NCI-H2227 (cell line): ENCODE measurements around the gene ZNF618.

Experiments used
- DNase-seq: peaks from one replicate; lab custom pipeline; 2025; ENCODE audit not compliant: unreplicated experiment; lab: John Stamatoyannopoulos, UW

ZNF618 gene

DNA sequence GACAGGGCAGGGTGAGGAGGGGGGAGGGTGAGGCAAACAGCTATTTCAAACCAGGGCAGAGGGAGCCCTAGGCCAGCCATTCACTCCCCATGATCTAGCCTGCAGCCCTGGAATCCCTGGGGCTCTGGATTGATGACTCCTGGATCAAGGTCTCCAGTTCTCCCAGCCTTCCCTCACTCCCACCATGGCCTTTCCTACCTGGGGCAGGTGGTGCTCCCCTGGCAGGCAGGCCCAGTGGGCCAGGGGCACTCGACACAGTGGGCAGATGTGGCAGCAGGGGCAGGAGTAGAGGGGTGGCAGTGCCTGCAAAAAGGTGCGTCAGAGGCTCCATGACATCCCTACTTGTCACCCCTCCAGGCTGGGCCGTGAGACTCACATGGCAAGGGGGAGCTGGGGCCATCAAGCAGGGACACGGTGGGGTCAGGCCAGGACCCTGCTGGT, 216.9 kb downstream of the ZNF618 start:
- no peak for DNase-seq

DNA sequence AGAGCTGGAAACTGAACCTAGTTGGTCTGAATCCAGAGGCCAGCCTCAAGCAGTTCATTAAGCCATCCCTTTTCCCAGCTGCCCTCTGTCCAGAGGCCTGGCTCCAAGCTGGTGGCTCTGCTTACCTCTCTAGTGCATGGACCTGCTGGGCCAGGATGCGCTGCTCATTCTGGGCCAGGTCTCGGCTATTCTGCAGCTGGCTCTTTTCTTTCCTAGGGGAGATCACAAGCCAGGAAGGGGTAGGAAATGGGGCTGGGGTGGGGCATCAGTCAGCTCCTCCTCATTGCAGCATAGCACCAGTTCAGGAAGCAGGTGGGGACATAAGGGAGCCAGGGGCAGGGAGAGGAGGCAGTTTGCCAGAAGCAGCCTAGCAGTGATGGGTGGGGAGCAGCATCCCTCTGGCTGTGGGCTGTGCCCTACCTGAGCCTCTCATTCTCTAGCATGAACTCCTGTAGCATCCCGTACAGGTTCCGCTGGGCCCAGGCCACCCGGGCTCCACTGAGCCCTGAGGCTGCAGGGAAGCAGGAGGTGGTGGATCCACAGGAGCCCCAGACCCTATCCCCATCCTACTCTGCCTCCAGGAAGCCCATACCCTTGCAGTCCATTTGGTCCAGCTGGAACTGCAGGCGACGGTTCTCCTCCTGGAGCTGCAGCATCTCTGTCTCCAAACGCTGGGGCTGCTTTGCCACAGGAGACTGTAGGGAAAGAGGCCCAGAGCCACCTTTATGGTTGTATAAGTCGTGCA, 217.8 kb downstream of the ZNF618 start:
- DNase-seq = no peak

DNA sequence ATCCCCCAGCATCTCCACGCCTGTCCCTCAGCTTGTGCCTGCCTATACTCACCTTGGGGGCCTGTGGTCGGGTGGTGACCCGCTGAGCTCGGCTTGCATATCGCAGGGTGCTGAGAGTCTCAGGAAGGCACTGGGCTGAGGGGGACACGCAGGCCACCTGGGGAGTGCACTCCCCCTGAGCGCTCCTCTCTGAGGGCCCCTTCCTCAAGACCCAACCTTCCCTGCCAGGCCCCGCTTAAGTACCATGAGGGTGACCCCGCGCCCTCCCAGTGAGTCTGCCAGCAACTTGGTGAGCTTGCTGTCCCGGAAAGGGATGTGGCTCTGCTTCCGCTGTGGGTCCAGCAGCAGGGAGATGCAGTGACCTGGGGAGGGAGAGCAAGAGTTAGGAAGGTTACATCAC, 218.9 kb downstream of the ZNF618 start:
- DNase-seq = no peak

DNA sequence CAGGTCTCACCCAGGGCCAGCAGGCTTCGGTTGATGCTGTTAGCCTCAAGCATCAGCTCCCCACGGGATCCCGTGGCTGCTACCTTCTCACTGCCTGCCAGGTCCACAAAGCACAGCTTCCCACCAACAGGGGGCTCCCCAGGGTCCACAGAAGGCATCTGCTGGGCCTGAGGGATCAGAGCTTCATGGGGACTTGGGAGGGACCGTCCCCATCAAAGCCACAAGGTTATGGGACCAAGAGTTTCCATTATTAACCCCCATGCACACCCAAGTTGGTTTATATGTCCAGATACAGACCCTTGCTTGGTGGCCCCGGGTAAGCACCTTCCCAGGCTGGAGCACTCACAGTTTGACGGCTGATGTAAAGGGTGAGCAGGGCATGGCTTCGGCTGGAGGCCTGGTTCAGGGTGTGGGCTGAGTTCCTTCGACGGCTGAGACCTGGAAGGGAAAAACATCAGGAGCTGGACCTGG, 220.0 kb downstream of the ZNF618 start:
- no peak for DNase-seq

DNA sequence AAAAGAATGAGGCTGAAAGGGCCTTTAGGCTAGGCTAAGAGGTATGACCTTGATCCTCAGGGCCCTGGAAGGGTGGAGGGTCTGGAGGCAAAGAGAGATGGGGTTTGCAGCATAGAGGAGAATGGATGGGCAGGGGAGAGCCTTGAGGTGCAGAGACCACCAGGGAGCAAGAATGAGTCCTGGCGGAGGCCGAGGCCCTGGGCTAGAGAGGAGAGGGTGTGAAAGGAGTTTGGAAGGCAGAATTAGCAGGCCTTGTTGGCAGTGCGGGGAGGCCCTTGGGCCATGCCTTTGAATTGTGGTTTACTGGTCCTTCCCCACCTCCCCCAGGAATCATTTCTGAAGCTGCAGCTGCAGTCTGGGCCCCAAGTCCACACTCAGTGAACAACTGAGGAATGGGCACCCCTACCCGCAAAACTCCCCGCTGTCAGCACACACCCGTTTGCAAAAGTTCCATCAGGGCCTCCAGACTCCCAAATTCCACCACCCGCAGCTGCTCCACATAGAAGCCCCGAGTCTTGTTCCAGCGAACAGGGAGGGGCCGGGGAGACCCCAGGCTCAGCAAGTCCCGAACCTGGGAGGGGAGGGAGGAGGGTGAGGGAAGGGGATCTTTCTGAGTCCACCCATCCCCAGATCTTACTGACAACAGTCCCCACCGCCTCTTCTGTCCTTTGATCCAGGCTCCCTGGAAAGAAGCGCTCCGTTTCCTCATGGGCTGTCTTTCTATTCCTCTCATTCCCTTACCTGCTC, 220.9 kb downstream of the ZNF618 start:
- DNase-seq = no peak

DNA sequence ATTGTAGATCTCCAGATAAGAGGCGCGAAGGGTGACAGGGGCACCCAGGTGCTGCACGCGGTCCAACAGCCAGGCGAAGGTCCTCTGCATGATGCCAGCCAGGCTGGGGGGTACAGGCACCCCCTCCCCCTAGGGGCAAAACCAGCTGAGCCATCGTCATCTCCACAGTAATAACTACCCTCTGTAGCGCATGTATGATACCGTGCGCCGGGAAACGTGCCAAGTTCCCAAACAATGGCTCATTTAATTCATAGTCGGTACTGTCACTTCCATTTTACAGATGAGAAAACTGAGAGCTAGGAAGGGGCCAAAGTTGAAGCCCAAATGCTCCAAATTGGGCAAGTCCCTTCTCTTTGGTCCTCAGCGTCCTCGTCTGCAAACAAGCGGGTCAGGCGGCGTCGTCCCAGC, 221.5 kb downstream of the ZNF618 start:
- no peak for DNase-seq

DNA sequence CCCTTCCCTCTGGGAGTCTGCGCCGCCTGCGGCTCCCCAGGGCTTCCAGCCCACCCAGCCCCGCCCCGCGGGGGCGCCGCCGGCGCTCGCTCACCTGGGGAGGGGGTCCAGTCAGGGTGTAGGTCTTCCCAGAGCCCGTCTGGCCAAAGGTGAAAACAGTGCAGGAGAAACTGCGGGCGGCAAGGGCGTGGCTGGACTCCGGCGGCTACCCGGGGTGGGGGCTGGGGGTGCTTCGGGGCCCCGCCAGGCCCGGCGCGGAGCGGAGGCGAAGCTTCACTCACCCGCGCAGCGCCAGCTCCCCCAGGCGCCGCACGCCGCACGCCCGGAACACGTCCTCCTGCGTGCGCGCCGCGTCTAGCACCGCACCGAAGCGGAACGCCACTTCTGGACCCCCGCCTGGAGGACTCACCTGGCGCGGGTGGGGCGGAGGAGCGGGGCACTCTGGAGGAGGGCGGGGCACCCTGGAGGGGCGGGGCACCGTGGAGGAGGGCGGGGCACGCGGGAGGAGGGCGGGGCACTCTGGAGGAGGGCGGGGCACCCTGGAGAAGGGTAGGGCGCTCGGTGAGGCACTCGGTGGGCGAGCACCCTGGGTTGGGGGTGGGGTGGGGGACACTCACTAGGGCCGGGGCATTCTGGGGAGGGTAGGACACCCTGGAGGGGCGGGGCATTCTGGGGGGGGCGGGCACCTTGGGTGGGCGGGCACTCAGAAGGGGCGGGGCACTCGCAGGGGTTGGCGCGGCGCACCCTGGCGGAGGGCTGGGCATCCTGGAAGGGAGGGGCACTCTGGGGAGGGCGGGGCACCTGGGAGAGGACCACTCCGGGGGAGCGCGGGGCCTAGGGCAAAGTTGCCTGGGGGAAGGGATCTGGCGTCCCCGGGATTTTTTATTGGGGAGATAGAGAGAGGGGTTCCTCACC, 222.2 kb downstream of the ZNF618 start:
- DNase-seq = peak; percentile 64

DNA sequence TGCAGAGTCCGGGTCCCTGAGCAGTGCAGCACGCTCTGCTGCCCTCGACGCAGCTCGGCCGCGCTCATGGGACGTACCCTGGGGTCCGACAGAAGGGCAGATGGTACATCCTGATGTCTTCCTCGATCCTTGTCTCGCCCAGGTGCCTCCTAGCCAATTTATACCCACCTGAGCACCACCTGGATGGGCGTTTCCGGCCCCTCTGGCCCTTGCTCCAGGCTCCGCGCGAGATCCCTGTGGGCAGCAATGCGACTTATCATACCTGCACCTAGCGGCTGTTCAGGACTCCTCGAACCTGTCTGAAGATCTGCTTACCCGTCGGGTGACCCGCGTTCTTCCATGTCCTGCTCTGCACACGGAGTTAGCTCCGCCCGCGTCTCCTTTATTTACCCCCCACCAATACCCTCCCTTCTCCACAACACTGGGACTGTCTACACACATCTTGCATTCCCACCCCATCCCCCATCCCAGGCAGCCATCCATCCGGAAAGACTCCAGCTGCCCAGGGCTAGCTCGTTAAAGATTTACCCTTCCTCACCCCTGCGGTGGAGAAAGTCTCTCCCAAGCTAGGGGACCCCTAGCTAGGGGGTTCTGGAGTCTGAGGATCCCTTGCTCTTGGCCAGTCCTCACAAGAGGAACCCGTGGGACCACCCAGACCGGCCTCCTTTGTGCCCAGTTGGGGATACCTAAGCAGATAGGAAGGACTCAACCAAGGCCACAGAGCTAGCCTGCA, 223.0 kb downstream of the ZNF618 start, which contains the start of gene KIF12:
Gene KIF12, minus strand, starts transcription at position 357 of the 733 bp plus-strand sequence. Its CDS starts 16 bp downstream, at position 341.
- DNase-seq = no peak

DNA sequence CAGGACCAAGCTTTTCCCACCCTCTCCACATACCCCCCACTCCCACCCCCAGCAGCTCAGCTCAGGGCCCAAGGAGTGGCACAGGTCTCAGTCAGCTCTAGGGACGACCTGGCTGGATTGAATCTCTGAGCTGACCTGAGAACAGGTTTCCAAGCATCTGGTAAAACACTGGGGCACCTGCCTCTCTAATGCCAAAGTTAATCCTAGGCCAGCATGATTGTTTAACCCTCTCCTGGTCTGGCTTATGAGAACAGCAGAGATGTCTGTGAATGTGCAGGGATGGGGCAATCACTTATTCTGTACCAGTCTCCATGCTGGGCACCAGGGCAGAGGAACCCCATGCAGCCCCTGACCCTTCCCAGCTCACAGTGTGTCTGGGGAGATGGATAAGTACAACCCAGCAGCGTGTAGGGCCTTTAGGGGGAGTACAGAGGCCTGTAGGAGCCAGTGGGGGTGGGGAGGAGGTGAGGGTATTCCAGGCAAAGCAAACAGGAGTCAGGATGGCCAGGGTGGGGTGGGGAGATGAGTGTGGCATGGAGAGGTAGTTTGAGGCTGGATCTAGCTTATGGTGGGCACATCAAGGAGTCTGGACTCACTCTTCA, 223.7 kb downstream of the ZNF618 start:
- DNase-seq = no peak

DNA sequence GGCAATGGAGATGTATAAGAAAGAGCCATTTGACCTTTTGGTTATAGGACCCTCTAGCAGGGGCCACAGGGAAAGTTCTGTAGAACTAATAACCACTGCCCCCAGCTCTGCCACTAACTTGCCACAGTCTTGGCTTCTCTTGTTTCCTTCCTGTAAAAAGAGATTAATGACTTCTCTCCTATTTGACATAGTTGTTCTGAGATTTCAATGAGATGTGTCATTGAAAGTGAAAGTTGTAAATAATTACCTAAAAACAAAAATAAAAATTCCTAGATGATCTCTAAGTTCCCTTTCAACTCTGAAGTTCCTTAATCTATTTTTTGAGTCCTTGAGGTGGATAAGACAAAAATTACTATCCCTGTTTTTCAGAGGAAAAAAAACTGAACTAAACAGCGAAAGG, 224.4 kb downstream of the ZNF618 start:
- no peak for DNase-seq

DNA sequence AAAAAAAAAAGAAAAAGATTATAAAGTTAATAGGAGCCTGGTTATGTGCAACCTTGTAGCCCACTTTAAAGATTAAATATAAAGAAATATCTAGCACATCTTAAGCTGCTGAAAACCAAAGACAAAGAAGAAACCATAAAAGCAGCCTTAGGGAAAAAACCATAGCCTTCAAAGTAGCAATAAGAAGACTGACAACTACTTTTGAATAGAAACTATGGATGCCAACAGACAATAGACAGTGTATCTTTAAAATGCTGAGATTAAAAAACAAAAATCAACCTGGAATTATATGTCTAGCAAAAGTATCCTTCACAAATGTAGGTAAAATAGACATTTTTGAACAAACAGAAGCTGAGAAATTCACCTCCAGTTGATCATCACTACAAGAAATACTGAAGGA, 226.4 kb downstream of the ZNF618 start:
- no peak for DNase-seq

DNA sequence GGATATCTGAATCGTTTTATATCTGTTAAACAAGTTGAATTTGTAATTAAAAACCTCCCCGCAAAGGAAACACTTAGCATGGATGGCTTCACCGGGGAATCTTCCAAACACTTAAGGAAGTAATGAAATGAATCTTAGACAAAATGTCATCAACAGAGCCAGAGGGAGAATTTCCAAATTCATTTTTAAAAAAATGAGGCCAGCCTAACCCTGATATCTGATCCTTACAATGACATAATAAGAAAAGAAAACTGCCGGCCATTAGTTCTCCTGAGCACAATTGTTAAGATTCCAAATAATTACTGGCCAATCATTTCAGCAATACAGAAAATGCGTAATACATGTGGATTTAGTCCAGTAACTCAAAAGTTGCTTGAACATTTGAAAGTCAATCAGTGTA, 229.1 kb downstream of the ZNF618 start:
- DNase-seq = no peak
